Measurements from ENCODE around the gene FAM222A.

FAM222A gene

GRCh38 chr12:109810954-109811623 lies 97.5 kb downstream of the FAM222A start:
- DNase-seq (ENCODE audit: low read depth) = no peak
- no peak overlapping the region for H3K4me3 ChIP-seq (ENCODE audit: low read depth, low read length)
- in situ Hi-C loops (cut with HindIII; ENCODE audit: low sequenced_read_pairs) = no loop called here
- no peak for TF ChIP-seq CTCF (IDR thresholded peaks at IDR 0.05; ENCODE audit: low read depth, low read length, missing control alignments)

- H3K4me3 ChIP-seq (ENCODE audit: low read depth, low read length) = no peak overlapping the region
- no peak for DNase-seq (ENCODE audit: low read depth)
- TF ChIP-seq CTCF (IDR thresholded peaks at IDR 0.05; ENCODE audit: low read depth, low read length, missing control alignments) = no peak
- in situ Hi-C loops (cut with HindIII; ENCODE audit: low sequenced_read_pairs) = no loop called here
Observed at GRCh38 chr12:109811624-109811995, 98.0 kb downstream of the FAM222A start.

GRCh38 chr12:109813810-109814416 lies 100.3 kb downstream of the FAM222A start:
- no peak overlapping the region for H3K4me3 ChIP-seq (ENCODE audit: low read depth, low read length)
- no peak for TF ChIP-seq CTCF (IDR thresholded peaks at IDR 0.05; ENCODE audit: low read depth, low read length, missing control alignments)
- DNase-seq (ENCODE audit: low read depth) = no peak
- in situ Hi-C loops (cut with HindIII; ENCODE audit: low sequenced_read_pairs) = no loop called here

- H3K4me3 ChIP-seq (ENCODE audit: low read depth, low read length) = no peak overlapping the region
- in situ Hi-C loops (cut with HindIII; ENCODE audit: low sequenced_read_pairs) = no loop called here
- no peak for DNase-seq (ENCODE audit: low read depth)
- no peak for TF ChIP-seq CTCF (IDR thresholded peaks at IDR 0.05; ENCODE audit: low read depth, low read length, missing control alignments)
Observed at GRCh38 chr12:109814600-109815150, 101.0 kb downstream of the FAM222A start.

- in situ Hi-C loops (cut with HindIII; ENCODE audit: low sequenced_read_pairs) = no loop called here
- no peak overlapping the region for H3K4me3 ChIP-seq (ENCODE audit: low read depth, low read length)
- TF ChIP-seq CTCF (IDR thresholded peaks at IDR 0.05; ENCODE audit: low read depth, low read length, missing control alignments) = no peak
- no peak for DNase-seq (ENCODE audit: low read depth)
Observed at GRCh38 chr12:109815225-109815624, 101.6 kb downstream of the FAM222A start.

- TF ChIP-seq CTCF (IDR thresholded peaks at IDR 0.05; ENCODE audit: low read depth, low read length, missing control alignments) = no peak
- no peak overlapping the region for H3K4me3 ChIP-seq (ENCODE audit: low read depth, low read length)
- DNase-seq (ENCODE audit: low read depth) = no peak
- in situ Hi-C loops (cut with HindIII; ENCODE audit: low sequenced_read_pairs) = no loop called here
Observed at GRCh38 chr12:109815757-109816617, 102.4 kb downstream of the FAM222A start.
